ENCODE measurements around the gene PNKP.

The PNKP gene

DNA sequence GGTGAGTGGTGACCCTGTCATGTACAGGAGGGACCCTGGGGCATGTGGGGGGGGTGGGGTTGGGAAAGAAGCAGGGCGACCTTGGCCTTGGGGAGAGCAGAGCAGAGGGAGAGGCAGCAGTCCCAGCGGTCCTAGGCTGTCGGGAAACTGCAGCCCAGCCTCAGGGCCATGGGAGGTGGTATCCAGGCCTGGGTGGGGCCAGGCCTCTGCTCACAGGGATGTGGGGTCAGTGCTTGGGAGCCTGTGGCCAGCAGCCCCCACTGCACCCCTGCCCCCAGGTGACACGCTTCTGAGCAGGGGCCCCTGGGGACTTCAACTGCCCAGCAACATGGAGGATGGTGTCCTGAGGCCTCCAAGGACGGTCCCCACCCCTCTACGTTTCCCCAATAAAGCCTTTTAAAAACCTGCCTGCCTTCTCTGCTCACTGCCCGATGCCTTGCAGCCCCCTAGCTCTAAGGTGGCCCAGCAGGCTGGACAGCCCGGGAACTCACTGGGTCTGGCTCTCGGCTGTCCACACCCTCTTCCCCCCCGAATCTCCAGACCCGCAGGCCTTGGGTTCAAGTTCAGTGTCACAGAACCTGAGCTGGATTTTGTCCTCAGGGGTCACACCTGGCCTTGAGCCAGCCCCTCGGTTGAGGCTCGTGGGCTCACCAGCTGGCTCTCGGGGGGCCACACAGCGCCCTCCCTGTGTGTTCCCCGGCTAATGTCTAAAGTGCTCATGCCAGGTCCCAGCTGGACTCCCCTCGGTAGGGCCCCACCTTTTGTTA lies 6.9 kb downstream of the PNKP start:
- Histone ChIP-seq H3K4me3 (ENCODE audit: low read depth in 1 of 5, low read length in 5 of 5) (no peak overlapping the region), H3K9ac (ENCODE audit: low read length in 5 of 5) (no peak overlapping the region), H3K9me3 (ENCODE audit: control insufficient read depth in 5 of 5, low read length in 5 of 5) (no peaks in the 10 kb centered on the region), H3K27me3 (ENCODE audit: control insufficient read depth in 5 of 5, insufficient read depth in 4 of 5, low read length in 5 of 5) (no peaks in the 10 kb centered on the region), H3K4me1 (ENCODE audit: control insufficient read depth in 5 of 5, insufficient read depth in 5 of 5, low read length in 5 of 5) (peaks cover 0 to 18% (median 11%) of the 10 kb centered on the region in 5 donors), H3K36me3 (ENCODE audit: control insufficient read depth in 5 of 5, insufficient read depth in 5 of 5, low read length in 5 of 5) (peaks cover 0 to 83% (median 72%) of the 10 kb centered on the region in 5 donors), H3K27ac (ENCODE audit: low read depth, low read length) (no peak overlapping the region)

DNA sequence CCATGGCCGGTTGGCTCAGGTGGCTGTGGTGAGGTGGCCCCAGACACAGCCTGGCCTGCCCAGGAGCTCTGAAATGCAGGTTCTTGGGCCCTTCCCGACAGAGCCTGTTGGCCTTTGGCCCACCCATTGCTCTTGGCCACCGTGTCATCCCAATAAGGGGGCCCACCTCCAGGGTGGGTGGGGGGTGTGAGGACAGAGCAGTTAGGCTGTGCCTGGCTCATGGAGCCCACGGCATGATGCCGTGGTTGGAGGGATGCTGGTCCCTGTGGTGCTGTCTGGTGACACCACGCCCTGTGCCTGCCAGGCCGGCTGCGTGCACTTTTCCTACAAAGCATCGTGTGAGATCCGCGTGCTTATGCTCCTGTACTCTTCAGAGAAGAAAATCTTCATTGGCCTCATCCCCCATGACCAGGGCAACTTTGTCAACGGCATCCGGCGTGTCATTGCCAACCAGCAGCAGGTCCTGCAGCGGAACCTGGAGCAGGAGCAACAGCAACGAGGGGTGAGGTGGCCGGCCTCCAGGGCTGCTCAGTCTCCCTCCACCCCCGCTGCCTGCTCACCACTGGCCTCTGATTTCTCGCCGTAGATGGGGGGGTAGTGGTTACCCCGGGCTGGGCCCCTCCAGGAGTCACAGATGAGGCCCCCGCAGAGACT lies 7.6 kb downstream of the PNKP start:
- Histone ChIP-seq H3K27ac (ENCODE audit: low read depth, low read length) (no peak overlapping the region), H3K36me3 (ENCODE audit: control insufficient read depth in 5 of 5, insufficient read depth in 5 of 5, low read length in 5 of 5) (peaks cover 0 to 89% (median 79%) of the 10 kb centered on the region in 5 donors)

DNA sequence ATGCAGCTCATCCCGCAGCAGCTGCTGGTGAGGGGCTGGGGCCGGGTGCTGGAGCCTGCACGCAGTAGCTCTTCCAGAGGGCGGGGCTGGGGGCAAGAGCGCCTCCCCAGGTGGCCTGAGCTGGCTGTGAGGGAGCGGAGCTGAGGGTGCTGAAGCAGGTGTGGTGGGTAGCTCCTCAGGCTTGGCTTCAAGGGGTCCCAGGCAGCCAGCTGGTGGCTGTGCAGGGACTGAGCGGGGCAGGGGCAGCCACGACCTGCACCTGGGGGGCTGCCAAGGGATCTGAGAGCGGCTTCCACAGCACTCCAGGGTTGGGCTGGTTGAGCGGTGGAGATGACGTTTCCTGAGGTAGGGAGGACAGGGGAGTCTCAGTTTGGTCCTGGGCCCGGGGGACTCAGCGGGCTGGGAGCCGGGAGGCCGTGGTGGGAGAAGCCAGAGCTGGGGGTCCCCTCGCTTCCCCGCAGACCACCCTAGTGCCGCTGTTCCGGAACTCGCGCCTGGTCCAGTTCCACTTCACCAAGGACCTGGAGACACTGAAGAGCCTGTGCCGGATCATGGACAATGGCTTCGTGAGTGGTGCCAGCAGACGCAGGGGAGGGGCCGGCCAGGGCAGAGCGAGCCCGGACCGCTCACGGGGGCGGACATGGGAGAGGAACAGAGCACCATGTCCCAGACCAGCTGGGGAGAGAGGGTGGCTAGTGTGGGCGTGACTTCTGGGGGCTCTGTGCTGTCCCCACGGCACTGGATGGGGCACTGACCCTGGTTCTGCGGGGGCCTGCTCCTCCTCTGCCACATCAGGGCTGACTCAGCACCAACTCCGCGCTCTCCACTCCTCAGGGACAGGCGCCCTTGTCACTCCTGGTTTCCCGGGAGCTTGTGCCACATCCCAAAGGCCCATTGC lies 9.0 kb downstream of the PNKP start:
- Histone ChIP-seq H3K4me3 (ENCODE audit: low read depth in 1 of 5, low read length in 5 of 5) (no peak overlapping the region), H3K9ac (ENCODE audit: low read length in 5 of 5) (no peak overlapping the region), H3K27ac (ENCODE audit: low read depth, low read length) (no peak overlapping the region), H3K27me3 (ENCODE audit: control insufficient read depth in 5 of 5, insufficient read depth in 4 of 5, low read length in 5 of 5) (no peaks in the 10 kb centered on the region), H3K36me3 (ENCODE audit: control insufficient read depth in 5 of 5, insufficient read depth in 5 of 5, low read length in 5 of 5) (peaks cover 0 to 83% (median 75%) of the 10 kb centered on the region in 5 donors), H3K4me1 (ENCODE audit: control insufficient read depth in 5 of 5, insufficient read depth in 5 of 5, low read length in 5 of 5) (peaks cover 0 to 24% (median 11%) of the 10 kb centered on the region in 5 donors), H3K9me3 (ENCODE audit: control insufficient read depth in 5 of 5, low read length in 5 of 5) (no peaks in the 10 kb centered on the region)

More for the DNA sequence above, 7.6 kb downstream of the PNKP start:
- Histone ChIP-seq H3K27me3 (ENCODE audit: control insufficient read depth in 5 of 5, insufficient read depth in 4 of 5, low read length in 5 of 5) (no peaks in the 10 kb centered on the region), H3K4me1 (ENCODE audit: control insufficient read depth in 5 of 5, insufficient read depth in 5 of 5, low read length in 5 of 5) (peaks cover 0 to 13% (median 6%) of the 10 kb centered on the region in 5 donors), H3K9me3 (ENCODE audit: control insufficient read depth in 5 of 5, low read length in 5 of 5) (no peaks in the 10 kb centered on the region), H3K4me3 (ENCODE audit: low read depth in 1 of 5, low read length in 5 of 5) (no peak overlapping the region), H3K9ac (ENCODE audit: low read length in 5 of 5) (no peak overlapping the region)

DNA sequence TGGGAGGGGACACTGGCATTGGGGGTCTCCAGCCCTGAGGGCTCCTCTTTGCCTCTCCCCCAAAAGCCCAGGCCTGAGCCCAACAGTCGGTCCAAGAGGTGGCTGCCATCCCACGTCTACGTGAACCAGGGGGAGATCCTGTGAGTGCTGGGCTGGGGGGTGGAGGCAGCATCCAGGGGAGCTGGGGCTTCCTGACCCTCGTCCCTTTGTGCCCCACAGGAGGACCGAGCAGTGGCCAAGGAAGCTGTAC lies 9.6 kb downstream of the PNKP start:
- Histone ChIP-seq H3K9ac (ENCODE audit: low read length in 5 of 5) (no peak overlapping the region), H3K36me3 (ENCODE audit: control insufficient read depth in 5 of 5, insufficient read depth in 5 of 5, low read length in 5 of 5) (peaks cover 0 to 79% (median 71%) of the 10 kb centered on the region in 5 donors), H3K4me1 (ENCODE audit: control insufficient read depth in 5 of 5, insufficient read depth in 5 of 5, low read length in 5 of 5) (peaks cover 0 to 28% (median 15%) of the 10 kb centered on the region in 5 donors), H3K4me3 (ENCODE audit: low read depth in 1 of 5, low read length in 5 of 5) (no peak overlapping the region), H3K9me3 (ENCODE audit: control insufficient read depth in 5 of 5, low read length in 5 of 5) (no peaks in the 10 kb centered on the region), H3K27ac (ENCODE audit: low read depth, low read length) (no peak overlapping the region), H3K27me3 (ENCODE audit: control insufficient read depth in 5 of 5, insufficient read depth in 4 of 5, low read length in 5 of 5) (no peaks in the 10 kb centered on the region)

DNA sequence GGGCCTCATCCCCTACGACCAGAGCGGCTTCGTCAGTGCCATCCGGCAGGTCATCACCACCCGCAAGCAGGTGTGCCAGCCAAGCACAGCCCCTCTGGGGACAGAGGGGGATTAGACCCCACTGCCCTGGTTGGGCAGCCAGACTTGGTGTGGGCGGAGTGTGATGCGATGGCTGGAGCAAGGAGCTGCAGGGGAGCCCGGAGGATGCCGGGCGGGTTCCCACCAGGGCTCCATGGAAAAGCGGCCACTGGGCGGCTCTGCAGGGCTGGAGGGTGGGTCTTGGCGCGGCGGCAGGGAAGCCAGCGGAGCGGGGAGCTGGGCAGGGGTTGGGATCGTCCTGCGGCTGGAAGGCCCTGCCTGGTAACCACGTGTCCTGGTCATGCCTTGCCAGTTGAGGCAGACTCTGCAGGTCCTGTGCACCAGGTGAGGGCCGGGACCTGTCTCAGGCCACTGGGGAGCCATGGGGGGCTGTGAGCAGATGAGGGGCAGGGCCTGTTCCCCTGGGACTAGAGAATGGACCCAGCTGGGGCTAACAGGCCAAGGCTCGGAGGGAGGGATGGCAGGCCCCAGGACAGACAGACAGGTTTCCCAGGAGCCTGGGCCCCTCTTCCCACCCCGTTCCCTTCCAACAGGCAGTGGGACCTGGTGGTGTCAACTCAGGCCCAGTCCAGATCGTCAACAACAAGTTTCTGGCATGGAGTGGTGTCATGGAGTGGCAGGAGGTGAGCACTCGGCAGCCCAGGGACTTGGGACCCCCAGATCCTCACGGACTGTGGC lies 10.1 kb downstream of the PNKP start:
- Histone ChIP-seq H3K4me3 (ENCODE audit: low read depth in 1 of 5, low read length in 5 of 5) (no peak overlapping the region), H3K27ac (ENCODE audit: low read depth, low read length) (no peak overlapping the region), H3K9ac (ENCODE audit: low read length in 5 of 5) (no peak overlapping the region), H3K27me3 (ENCODE audit: control insufficient read depth in 5 of 5, insufficient read depth in 4 of 5, low read length in 5 of 5) (no peaks in the 10 kb centered on the region), H3K36me3 (ENCODE audit: control insufficient read depth in 5 of 5, insufficient read depth in 5 of 5, low read length in 5 of 5) (peaks cover 0 to 77% (median 67%) of the 10 kb centered on the region in 5 donors), H3K9me3 (ENCODE audit: control insufficient read depth in 5 of 5, low read length in 5 of 5) (no peaks in the 10 kb centered on the region), H3K4me1 (ENCODE audit: control insufficient read depth in 5 of 5, insufficient read depth in 5 of 5, low read length in 5 of 5) (peaks cover 3 to 33% (median 20%) of the 10 kb centered on the region in 5 donors)

DNA sequence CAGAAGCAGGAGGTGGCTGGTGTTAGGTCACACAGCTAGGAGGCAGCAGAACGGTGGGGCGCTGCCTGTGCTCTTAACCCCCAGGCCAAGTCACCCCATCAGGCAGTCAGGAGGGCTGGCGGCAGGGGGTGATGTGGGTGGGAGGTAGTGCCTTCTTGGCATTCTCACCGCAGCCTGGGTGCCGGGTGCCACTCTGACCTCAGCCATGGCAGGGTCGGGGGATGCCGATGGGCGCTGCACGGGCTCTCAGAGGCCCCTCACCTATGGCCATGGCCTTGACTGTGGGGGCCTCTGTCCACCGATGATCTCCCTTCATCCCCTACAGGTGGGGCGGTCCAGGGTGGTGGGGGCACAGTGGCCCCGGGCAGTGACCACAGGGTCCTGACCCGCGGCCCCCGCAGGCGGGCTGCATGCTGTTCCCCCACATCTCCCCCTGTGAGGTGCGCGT lies 10.8 kb downstream of the PNKP start:
- Histone ChIP-seq H3K36me3 (ENCODE audit: control insufficient read depth in 5 of 5, insufficient read depth in 5 of 5, low read length in 5 of 5) (peaks cover 0 to 72% (median 63%) of the 10 kb centered on the region in 5 donors), H3K9me3 (ENCODE audit: control insufficient read depth in 5 of 5, low read length in 5 of 5) (no peaks in the 10 kb centered on the region), H3K4me3 (ENCODE audit: low read depth in 1 of 5, low read length in 5 of 5) (no peak overlapping the region), H3K4me1 (ENCODE audit: control insufficient read depth in 5 of 5, insufficient read depth in 5 of 5, low read length in 5 of 5) (peaks cover 6 to 39% (median 25%) of the 10 kb centered on the region in 5 donors), H3K27ac (ENCODE audit: low read depth, low read length) (no peak overlapping the region), H3K9ac (ENCODE audit: low read length in 5 of 5) (no peak overlapping the region), H3K27me3 (ENCODE audit: control insufficient read depth in 5 of 5, insufficient read depth in 4 of 5, low read length in 5 of 5) (no peaks in the 10 kb centered on the region)

DNA sequence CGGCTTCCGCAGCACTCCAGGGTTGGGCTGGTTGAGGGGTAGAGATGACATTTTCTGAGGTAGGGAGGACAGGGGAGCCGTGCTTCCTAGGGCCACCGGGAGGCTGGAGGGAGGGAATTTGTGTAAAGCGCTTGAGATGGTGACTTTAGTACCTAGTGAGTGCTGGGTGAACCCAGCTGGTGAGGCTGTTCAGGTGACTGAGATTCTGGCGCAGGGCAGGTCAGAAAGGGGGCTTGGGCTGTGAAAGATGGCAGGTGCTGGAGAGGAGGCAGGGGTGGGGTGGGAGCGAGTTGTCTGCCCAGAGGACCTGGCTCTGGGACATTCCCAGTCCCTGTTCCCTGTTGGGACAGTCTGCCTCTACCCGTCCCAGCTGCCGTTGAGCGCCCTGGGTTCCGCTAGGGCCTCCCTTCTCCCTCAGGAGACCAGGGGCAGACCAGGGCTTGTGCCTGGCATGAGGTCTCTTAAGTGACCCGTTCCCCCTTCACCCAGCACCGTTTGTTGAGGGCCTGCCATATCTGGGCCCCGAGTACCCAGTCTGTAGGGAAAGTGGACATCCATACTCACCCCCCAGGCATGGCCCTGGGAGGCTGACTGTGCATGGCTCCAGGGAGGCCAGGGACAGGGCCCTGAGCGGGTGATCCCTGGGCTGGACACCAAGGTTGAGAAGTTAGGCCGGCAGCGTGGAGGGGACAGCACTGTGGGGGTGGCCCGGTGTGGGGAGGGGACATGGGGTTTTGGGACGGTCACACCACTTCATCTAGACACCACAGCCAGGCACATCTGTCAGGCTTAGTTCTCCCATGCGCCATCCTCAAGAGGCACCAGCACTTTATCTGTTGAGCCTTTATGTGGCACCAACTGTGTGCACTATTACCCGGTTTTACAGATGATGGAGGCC lies 11.5 kb downstream of the PNKP start:
- no peak overlapping the region for H3K9ac ChIP-seq (ENCODE audit: low read length in 5 of 5)
- no peak overlapping the region for H3K27ac ChIP-seq (ENCODE audit: low read depth, low read length)
- peaks cover 6 to 37% (median 24%) of the 10 kb centered on the region in 5 donors for H3K4me1 ChIP-seq (ENCODE audit: control insufficient read depth in 5 of 5, insufficient read depth in 5 of 5, low read length in 5 of 5)
- H3K36me3 ChIP-seq (ENCODE audit: control insufficient read depth in 5 of 5, insufficient read depth in 5 of 5, low read length in 5 of 5): peaks cover 0 to 67% (median 58%) of the 10 kb centered on the region in 5 donors
- H3K27me3 ChIP-seq (ENCODE audit: control insufficient read depth in 5 of 5, insufficient read depth in 4 of 5, low read length in 5 of 5): no peaks in the 10 kb centered on the region
- H3K9me3 ChIP-seq (ENCODE audit: control insufficient read depth in 5 of 5, low read length in 5 of 5): no peaks in the 10 kb centered on the region
- no peak overlapping the region for H3K4me3 ChIP-seq (ENCODE audit: low read depth in 1 of 5, low read length in 5 of 5)

DNA sequence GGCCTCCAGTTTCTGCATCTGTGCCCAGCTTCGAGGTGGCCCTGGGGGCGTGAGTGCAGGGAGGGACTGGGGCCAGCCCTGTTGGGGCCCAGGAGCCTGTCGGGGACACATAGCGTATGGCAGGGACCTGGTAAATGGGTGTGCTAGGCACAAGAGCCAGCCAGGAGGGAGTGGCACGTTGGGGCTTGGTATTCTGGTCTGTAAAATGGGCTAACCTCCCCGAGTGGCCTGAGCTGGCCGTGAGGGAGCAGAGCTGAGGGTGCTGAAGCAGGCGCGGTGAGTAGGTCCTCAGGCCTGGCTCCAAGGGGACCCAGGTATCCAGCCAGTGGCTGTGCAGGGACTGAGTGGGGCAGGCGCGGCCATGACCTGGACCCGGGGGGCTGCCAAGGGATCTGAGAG lies 12.1 kb downstream of the PNKP start:
- Histone ChIP-seq H3K36me3 (ENCODE audit: control insufficient read depth in 5 of 5, insufficient read depth in 5 of 5, low read length in 5 of 5) (peaks cover 0 to 61% (median 53%) of the 10 kb centered on the region in 5 donors), H3K4me3 (ENCODE audit: low read depth in 1 of 5, low read length in 5 of 5) (no peak overlapping the region), H3K27me3 (ENCODE audit: control insufficient read depth in 5 of 5, insufficient read depth in 4 of 5, low read length in 5 of 5) (no peaks in the 10 kb centered on the region), H3K4me1 (ENCODE audit: control insufficient read depth in 5 of 5, insufficient read depth in 5 of 5, low read length in 5 of 5) (peaks cover 6 to 33% (median 23%) of the 10 kb centered on the region in 5 donors), H3K27ac (ENCODE audit: low read depth, low read length) (no peak overlapping the region), H3K9ac (ENCODE audit: low read length in 5 of 5) (no peak overlapping the region), H3K9me3 (ENCODE audit: control insufficient read depth in 5 of 5, low read length in 5 of 5) (no peaks in the 10 kb centered on the region)
